ENCODE data around the gene PCDHA4.
"Not testable (repeated sequence)": the region's sequence is repeated elsewhere in the genome, so short reads cannot be mapped to it uniquely, and the experiment has no call there.

PCDHA4 gene

DNA sequence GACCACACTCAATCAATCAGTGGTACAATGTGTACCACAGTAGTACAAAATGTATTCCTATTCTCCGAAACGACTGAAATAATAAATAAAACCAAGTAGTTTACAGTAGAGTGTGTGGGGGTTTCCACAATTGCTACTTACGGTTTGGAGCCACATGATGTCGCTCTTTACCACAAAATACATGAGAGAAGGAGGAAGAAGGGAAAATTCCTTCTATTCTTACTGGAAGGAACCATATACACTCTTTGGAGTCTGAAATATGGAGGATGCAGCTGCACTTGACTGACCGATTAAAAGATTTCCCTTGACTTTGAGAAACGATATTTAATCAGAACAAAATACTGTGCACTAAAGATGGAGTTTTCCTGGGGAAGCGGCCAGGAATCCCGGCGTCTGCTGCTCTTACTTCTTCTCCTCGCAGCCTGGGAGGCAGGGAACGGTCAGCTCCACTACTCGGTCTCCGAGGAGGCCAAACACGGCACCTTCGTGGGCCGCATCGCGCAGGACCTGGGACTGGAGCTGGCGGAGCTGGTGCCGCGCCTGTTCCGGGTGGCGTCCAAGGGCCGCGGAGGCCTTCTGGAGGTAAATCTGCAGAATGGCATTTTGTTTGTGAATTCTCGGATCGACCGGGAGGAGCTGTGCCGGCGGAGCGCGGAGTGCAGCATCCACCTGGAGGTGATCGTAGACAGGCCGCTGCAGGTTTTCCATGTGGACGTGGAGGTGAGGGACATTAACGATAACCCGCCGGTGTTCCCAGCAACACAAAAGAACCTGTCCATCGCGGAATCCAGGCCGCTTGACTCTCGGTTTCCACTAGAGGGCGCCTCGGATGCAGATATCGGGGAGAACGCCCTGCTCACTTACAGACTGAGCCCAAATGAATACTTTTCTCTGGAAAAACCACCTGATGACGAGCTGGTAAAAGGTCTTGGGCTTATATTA, at the start of gene PCDHA4:
PCDHA4 (plus strand) TSS at position 235 of the 942 bp plus-strand sequence.
- no peak for DNase-seq

DNA sequence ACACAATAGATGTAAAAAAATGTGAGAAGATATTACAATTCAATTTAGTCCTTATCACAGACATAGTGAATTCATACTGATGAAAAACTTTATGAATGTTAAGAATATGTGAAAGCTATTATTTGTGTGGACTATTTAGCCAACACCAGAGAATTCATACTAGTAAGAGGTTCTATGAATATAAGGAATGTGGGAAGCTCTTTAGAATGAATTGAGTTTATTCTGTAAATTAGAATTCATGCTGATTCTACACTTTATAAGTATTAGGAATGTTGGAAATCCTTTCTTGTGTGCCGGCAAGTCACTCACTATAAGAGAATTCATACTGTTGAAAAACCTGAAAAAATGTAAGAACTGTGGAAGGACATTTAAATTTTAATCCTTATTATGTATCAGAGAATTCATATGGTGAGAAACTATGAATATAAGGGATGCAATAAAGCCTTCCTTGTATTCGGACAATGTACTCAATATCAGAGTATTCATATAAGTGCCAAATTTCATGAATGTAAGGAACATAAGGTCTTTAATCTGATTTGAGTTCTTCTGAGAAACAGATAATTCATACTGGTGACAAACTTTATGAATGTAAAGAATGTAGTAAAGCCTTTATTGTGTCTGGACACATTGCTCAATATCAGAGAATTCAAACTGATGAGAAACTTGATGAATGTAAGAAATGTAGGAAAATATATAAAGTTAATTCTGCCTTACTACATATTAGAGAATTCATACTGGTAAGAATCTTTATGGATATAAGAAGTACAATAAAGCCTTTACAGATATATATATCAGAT, 42.5 kb upstream of the PCDHA4 start:
- no peak for DNase-seq

DNA sequence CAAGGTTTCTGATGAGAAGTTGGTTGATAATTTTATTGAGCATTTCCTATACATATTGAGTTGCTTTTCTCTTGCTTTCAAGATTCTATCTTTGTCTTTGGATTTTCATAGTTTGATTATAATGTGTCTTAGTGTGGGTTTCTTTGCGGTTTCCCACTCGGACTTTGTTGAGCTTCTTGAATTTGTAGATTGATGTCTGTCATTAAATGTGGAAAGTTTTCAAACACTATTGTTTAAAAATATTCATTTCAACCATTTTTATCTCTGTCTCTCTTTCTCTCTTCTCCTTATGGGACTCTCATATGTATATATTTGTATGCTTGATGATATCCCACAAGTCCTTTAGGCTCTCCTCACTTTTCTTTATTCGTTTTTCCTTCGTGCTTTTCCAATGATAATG, 39.4 kb upstream of the PCDHA4 start:
- DNase-seq: no peak

DNA sequence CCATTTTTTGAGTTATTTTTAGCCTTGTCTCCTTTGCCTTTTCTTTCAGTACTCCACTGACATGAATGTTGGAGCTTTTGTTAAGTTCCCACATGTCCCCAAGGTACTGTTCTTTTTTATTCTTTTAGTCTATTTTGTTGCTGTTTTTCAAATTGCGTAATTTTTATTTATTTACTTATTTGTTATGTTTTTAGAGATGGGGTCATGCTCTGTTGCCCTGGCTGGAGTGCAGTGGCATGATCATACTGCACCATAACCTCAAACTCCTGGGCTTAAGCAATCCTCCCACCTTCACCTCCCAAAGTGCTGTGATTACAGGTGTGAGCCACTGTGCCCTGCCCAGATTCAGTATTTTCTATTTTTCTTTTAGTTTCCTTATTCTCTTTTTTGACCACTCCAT, 26.4 kb upstream of the PCDHA4 start:
- no peak for DNase-seq

DNA sequence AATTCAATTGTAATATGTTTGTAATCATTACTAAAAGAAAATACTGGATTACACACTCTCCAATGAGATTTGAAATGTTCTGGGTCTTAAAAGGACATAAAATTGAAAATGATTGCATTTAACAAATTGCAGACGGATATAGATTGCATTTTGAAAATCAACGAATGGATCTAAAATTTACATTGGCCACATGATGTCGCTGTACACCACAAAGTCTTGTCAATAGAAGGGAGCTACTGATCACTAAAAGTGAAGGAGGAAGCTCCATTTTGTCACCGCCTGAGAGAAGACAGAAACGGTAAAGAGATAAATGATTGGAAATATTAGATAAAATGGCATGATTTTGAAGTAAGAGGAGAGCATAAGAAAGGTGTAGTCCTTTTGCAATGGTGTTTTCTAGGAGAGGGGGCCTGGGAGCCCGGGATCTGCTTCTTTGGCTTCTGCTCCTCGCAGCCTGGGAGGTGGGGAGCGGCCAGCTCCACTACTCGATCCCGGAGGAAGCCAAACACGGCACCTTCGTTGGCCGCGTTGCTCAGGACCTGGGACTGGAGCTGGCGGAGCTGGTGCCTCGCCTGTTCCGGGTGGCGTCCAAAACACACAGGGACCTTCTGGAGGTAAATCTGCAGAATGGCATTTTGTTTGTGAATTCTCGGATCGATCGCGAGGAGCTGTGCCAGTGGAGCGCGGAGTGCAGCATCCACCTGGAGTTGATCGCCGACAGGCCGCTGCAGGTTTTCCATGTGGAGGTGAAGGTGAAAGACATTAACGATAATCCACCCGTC, 20.8 kb upstream of the PCDHA4 start, which contains the start of gene PCDHA1:
PCDHA1 (plus strand) TSS at position 236 of the 782 bp plus-strand sequence.
- DNase-seq: no peak

DNA sequence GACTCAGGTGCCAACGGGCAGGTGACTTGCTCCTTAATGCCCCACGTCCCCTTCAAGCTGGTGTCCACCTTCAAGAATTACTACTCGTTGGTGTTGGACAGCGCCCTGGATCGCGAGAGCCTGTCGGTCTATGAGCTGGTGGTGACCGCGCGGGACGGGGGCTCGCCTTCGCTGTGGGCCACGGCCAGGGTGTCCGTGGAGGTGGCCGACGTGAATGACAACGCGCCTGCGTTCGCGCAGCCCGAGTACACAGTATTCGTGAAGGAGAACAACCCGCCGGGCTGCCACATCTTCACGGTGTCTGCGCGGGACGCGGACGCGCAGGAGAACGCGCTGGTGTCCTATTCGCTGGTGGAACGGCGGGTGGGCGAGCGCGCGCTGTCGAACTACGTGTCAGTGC, 19.4 kb upstream of the PCDHA4 start:
- DNase-seq: not testable (repeated sequence)

DNA sequence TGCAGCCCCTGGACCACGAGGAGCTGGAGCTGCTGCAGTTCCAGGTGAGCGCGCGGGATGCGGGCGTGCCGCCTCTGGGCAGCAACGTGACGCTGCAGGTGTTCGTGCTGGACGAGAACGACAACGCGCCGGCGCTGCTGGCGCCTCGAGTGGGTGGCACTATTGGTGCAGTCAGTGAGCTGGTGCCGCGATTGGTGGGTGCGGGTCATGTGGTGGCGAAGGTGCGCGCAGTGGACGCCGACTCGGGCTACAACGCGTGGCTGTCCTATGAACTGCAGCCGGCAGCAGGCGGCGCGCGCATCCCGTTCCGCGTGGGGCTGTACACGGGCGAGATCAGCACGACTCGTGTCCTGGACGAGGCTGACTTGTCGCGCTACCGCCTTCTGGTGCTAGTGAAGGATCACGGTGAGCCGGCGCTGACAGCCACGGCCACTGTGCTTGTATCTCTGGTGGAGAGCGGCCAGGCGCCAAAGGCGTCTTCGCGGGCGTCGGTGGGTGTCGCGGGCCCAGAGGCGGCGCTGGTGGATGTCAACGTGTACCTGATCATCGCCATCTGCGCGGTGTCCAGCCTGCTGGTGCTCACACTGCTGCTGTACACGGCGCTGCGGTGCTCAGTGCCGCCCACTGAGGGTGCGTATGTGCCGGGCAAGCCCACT, 18.9 kb upstream of the PCDHA4 start:
- not testable (repeated sequence) for DNase-seq

DNA sequence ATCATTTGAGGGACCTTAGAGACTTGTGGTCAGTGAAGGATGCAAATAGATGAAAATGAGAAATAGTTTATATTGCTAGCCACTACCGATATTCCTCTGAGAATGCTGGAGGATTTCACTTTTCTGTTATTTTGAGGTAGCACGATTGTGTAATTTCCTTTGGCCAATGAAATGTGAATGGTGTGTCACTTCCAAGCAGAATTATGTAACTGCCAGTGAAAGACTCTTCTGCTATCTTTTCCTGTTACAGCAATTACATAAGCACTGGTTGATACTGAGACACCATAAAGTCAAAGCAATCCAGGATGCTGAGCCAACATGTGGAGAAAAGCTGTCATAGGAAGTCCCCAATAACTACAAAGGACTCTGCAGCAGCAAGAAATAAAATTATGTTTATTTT, 15.8 kb upstream of the PCDHA4 start:
- no peak for DNase-seq

DNA sequence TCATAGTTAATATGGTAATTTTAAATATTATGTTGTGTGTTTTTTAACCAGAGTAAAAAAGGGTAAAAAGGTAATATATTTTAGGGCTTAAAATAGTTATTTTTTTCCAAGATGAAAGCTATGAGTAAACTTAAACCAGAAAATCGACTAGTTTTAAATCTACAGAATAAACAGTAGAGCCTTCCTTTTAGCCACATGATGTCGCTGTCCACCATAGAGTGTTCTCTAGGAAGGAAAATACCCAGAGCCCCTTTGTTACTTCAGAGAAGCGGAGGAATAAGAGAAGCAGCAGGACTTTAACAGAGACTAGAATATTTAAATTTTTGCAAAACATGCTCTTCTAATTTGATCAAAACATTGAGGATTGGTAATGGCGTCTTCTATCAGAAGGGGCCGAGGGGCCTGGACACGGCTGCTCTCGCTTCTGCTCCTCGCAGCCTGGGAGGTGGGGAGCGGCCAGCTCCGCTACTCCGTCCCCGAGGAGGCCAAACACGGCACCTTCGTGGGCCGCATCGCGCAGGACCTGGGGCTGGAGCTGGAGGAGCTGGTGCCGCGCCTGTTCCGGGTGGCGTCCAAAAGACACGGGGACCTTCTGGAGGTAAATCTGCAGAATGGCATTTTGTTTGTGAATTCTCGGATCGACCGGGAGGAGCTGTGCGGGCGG, 12.1 kb upstream of the PCDHA4 start, which contains the start of gene PCDHA2:
PCDHA2 (plus strand) TSS at position 258 of the 664 bp plus-strand sequence.
- DNase-seq: no peak

DNA sequence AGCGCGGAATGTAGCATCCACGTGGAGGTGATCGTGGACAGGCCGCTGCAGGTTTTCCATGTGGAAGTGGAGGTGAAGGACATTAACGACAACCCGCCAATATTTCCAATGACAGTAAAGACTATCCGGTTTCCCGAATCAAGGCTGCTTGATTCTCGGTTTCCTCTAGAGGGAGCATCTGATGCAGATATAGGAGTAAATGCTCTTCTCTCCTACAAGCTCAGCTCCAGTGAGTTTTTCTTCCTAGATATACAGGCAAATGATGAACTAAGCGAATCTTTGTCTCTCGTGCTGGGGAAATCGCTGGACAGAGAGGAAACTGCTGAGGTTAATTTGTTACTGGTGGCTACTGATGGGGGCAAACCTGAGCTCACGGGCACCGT, 11.6 kb upstream of the PCDHA4 start:
- no peak for DNase-seq

DNA sequence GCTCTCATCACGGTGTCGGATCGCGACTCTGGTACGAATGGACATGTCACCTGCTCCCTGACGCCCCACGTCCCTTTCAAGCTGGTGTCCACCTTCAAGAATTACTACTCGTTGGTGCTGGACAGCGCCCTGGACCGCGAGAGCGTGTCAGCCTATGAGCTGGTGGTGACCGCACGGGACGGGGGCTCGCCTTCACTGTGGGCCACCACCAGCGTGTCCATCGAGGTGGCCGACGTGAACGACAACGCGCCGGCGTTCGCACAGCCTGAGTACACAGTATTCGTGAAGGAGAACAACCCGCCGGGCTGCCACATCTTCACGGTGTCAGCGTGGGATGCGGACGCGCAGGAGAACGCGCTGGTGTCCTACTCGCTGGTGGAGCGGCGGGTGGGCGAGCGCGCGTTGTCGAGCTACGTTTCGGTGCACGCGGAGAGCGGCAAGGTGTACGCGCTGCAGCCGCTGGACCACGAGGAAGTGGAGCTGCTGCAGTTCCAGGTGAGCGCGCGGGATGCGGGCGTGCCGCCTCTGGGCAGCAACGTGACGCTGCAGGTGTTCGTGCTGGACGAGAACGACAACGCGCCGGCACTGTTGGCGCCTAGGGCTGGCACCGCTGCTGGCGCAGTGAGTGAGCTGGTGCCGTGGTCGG, 10.7 kb upstream of the PCDHA4 start:
- not testable (repeated sequence) for DNase-seq

DNA sequence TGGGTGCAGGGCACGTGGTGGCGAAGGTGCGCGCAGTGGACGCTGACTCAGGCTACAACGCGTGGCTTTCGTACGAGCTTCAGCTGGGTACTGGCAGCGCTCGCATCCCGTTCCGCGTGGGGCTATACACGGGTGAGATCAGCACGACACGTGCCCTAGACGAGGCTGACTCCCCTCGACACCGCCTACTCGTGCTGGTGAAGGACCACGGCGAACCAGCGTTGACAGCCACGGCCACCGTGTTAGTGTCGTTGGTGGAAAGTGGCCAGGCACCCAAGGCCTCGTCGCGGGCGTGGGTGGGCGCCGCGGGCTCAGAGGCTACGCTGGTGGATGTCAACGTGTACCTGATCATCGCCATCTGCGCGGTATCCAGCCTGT, 10.2 kb upstream of the PCDHA4 start:
- no peak for DNase-seq

DNA sequence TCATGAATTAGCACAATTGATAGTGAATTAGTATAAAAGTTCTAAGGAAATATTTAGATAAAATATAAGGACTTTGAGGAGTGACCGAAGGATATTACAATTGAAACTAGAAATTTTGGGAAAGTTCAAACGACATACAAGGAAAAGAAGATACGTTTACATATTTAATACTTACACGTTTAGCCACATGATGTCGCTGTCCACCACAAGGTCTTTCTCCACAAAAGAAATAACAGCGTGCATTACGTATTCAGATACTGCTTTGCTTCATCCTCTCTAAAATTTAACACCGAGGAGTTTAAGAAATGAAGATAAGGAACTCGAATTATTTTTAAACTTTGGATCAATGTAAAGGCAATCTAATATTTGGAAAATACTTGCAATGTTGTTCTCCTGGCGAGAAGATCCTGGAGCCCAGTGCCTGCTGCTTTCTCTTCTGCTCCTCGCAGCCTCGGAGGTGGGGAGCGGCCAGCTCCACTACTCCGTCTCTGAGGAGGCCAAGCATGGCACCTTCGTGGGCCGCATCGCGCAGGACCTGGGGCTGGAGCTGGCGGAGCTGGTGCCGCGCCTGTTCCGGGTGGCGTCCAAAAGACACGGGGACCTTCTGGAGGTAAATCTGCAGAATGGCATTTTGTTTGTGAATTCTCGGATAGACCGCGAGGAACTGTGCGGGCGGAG, 5.9 kb upstream of the PCDHA4 start, which contains the start of gene PCDHA3:
PCDHA3 (plus strand) TSS at position 242 of the 678 bp plus-strand sequence.
- no peak for DNase-seq

DNA sequence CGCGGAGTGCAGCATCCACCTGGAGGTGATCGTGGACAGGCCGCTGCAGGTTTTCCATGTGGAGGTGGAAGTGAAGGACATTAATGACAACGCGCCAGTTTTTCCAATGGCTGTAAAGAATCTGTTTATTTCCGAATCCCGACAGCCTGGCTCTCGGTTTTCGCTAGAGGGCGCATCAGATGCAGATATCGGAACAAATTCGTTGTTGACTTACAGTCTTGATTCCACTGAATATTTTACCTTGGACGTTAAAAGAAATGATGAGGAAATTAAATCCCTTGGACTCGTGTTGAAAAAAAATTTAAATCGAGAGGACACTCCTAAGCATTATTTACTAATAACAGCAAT, 5.4 kb upstream of the PCDHA4 start:
- no peak for DNase-seq

DNA sequence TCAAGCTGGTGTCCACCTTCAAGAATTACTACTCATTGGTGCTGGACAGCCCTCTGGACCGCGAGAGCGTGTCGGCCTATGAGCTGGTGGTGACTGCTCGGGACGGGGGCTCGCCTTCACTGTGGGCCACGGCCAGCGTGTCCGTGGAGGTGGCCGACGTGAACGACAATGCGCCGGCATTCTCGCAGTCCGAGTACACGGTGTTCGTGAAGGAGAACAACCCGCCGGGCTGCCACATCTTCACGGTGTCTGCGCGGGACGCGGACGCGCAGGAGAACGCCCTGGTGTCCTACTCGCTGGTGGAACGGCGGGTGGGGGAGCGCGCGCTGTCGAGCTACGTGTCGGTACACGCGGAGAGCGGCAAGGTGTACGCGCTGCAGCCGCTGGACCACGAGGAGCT, 4.5 kb upstream of the PCDHA4 start:
- DNase-seq: not testable (repeated sequence)

DNA sequence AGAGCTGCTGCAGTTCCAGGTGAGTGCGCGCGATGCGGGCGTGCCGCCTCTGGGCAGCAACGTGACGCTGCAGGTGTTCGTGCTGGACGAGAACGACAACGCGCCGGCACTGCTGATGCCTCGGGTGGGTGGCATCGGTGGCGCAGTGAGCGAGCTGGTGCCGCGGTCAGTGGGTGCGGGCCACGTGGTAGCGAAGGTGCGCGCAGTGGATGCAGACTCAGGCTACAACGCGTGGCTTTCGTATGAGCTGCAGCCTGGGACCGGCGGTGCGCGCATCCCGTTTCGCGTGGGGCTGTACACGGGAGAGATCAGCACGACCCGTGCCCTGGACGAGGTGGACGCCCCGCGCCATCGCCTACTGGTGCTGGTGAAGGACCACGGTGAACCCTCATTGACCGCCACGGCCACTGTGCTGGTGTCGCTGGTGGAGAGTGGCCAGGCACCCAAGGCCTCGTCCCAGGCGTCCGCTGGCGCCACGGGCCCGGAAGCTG, 4.0 kb upstream of the PCDHA4 start:
- DNase-seq: no peak

DNA sequence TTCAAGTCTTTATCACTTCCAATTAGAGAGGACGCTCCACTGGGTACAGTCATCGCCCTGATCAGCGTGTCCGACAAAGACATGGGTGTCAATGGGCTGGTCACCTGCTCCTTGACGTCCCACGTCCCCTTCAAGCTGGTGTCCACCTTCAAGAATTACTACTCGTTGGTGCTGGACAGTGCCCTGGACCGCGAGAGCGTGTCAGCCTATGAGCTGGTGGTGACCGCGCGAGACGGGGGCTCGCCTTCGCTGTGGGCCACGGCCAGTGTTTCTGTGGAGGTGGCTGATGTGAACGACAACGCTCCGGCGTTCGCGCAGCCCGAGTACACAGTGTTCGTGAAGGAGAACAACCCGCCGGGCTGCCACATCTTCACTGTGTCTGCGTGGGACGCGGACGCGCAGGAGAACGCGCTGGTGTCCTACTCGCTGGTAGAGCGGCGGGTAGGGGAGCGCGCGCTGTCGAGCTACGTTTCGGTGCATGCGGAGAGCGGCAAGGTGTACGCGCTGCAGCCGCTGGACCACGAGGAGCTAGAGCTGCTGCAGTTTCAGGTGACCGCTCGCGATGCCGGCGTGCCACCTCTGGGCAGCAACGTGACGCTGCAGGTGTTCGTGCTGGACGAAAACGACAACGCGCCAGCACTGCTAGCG, 1.5 kb downstream of the PCDHA4 start:
- not testable (repeated sequence) for DNase-seq

DNA sequence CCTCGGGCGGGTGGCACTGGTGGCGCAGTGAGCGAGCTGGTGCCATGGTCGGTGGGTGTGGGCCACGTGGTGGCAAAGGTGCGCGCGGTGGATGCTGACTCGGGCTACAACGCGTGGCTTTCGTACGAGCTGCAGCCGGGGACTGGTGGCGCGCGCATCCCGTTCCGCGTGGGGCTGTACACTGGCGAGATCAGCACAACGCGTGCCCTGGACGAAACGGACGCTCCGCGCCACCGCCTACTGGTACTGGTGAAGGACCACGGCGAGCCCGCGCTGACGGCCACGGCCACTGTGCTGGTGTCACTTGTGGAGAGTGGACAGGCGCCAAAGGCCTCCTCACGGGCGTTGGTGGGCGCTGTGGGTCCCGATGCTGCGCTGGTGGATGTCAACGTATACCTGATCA, 2.0 kb downstream of the PCDHA4 start:
- no peak for DNase-seq

DNA sequence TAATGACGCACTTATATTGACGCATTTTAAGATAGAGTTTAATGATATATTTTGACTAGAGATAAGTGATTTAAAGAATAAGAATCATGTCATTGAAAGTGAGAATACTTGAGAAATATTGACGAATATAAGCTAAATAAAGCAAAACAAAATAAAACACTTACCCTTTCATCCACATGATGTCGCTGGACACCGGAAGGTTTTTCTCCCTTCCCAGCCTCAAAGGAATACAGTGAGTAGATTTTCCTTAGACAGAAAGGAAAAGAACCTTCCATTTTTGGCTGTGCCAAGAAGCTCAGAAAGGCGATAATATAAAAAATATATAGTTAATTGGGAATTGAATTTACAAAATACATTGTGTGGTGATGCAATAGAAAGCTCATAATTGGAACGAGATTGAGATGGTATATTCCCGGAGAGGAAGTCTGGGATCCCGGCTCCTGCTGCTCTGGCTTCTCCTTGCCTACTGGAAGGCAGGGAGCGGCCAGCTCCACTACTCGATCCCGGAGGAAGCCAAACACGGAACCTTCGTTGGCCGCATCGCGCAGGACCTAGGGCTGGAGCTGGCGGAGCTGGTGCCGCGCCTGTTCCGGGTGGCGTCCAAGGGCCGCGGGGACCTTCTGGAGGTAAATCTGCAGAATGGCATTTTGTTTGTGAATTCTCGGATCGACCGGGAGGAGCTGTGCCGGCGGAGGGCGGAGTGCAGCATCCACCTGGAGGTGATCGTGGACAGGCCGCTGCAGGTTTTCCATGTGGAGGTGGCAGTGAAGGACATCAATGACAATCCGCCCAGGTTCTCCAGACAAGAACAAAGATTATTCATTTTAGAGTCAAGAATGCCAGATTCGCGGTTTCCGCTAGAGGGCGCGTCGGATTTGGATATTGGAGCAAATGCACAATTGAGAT, 14.8 kb downstream of the PCDHA4 start, which contains the start of gene PCDHA5:
PCDHA5 (plus strand) TSS at position 239 of the 906 bp plus-strand sequence.
- DNase-seq: no peak

Data from NCI-H510A (cell line).